ENCODE measurements around the gene HORMAD2.

- TF ChIP-seq CTCF (IDR thresholded peaks at IDR 0.05) (no peak), EZH2 (IDR thresholded peaks at IDR 0.05; ENCODE audit: borderline replicate concordance, insufficient read depth, low read depth, low read length, poor library complexity, severe bottlenecking) (no peak)
These were observed 38.4 kb upstream of the HORMAD2 start for GRCh38 chr22:30041881-30042280.

All from B cell (primary cell).